Myocyte (in vitro differentiated cells): ENCODE results near the gene VPS8. TPM values are rescaled to one million over a fixed set of nuclear protein-coding genes. Genes with fewer than 3 reads are reported as not detected.

Experiments
- DNase-seq: peaks from one replicate; pipeline ENCODE4 v3.0.0-alpha.2; 2012; ENCODE audit warnings: low read depth
- total RNA-seq: library from RNA; depleted of rRNA; stranded (reverse); fragments of >200 nt; gene quantifications from 2 replicates; pipeline ENCODE4 v1.2.3, GENCODE V29; 2014

The VPS8 gene
- total RNA-seq, 1 donor from 2014 or later = 42.3 TPM

DNA sequence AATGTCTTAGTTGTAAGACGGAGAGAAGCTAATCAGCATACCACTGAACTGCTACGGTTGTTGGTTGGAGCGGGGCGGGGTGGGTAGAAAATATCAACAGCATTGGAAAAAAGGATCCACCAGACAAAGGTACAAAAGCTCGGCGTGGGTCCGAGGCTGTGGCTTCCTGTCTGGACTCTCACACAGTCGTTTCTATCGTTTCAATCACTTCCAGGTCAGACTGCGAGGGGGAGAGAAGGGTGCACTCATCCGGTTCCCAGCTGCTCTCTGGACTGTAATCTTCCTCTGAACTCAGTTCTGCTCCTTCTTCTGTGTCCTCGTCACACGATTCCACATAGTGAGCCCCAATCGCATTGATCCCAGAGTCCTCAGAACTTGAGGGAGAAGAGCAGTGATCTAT, 270.9 kb downstream of the VPS8 start:
- DNase-seq = no peak

DNA sequence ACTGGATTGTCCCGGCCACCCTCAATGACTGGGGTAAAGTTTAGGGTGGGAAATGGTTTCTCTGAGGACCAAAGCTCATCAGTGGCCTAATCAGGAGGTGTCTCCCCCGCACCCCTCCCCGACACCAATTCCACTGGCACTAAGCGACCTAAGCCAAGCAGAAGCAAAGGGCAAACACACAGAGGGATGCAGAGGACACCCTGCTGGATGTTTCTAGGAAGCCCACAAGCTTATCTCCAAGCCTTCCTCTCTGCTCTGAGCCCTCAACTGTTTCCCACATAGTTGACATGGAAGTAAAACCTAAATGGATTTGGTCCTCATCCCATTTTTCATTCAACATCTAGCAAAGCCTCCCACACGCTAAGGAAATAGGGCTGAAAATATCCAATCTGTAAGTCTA, 272.4 kb downstream of the VPS8 start:
- DNase-seq = no peak

DNA sequence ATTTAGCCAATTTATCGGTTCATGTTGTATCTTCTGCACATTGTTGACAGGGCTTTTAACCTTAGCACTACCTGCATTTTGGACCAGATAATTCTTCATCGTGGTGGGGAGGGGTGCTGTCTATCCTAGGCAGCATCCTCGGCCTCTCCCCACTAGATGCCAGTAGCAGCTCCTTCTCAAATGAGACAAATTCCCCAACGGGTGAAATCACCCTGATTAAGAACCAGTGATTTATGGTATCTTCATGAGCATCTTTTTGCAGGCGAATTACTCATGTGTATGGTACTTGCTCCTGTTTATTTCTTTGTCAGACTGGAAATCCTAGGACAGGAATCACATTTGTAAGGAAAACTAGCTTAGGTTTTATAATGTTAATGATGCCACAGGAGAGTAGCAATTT, 272.9 kb downstream of the VPS8 start:
- DNase-seq = no peak

DNA sequence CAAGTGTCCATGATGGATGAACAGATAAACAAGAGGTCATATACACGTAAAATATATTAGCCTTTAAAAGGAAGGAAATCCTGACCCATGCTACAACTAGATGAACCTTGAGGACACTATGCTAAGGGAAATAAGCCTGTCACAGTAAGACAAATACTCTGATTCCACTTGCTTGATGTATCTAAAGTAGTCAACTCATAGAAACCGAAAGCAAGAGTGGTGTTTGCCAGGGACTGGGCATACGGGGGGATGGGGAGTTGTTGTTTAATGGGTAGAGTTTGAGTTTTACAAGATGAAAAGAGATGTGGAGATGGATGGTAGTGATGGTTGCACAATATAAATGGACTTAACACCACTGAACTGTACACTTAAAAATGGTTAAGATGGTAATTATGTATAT, 275.5 kb downstream of the VPS8 start:
- DNase-seq = no peak

DNA sequence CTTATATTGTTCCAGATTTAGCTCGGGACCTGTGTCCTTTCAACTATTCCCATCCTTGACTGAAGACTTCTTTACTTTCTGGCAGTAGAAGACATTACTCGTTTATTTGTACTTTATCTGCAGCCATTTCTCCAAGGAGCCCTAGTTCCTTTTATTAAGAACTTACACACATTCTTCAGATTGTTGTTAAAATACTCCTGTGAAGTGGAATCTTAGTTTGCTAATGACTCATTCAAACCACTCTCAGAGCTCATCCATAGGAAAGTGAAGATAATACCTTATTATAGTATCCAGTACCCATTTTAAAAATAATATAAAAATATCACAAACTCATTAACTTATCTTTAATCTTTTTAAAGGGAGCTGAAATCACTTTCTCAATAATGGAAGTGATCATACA, 277.4 kb downstream of the VPS8 start:
- DNase-seq = no peak

DNA sequence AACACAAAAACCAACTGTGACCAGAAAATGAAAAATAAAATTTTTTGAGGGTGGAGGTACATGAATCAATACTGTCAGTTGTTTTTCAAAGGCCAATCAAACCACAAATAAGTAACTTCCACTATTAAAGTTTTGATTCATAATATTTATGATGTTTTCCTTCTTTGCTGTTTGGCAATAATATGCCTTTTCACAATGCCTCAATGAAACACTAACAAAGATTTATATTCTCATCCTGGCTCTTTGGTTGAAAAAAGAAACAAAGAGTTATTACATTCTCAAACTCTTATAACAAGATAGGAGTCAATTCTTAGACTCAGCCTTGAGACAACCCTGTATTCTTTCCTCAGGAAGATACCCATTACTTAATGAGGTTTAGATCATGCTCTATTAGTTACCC, 277.8 kb downstream of the VPS8 start:
- no peak for DNase-seq

DNA sequence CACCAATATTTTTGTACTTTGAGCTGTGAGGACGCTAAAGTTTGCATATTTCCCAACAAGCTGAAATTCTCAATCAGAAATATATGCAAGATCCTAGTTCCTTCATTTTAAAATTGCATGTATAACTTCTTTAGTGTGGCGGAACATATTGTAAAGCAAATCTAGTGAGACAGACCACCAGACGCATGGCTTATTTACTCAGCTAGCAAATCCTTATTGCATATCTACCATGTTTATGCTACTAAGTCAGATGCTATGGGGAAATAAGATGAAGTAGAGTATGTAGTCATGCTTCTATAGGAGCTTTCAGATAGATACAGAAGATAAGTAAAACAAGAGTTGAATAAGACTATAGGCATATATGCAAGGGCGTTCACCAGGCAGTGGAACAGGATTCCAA, 278.8 kb downstream of the VPS8 start:
- DNase-seq = no peak

DNA sequence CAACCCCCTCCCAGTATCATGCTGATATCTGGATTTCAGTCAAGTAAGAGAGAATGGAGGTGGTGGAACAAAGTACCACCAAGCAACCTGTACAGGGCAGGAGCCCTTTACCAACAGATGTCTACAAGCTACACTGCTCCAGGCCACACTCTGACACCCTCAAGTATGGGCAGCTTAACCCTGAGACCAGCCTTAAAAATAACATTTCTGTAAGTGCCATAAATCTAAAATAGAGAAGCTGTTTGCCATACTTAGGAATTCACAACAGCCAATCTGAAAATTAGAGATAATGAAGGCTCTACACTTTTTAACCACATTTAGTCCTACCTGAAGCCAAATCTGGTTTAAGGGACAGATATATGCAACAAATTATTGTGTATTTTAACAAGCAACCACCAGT, 281.1 kb downstream of the VPS8 start:
- DNase-seq = no peak

DNA sequence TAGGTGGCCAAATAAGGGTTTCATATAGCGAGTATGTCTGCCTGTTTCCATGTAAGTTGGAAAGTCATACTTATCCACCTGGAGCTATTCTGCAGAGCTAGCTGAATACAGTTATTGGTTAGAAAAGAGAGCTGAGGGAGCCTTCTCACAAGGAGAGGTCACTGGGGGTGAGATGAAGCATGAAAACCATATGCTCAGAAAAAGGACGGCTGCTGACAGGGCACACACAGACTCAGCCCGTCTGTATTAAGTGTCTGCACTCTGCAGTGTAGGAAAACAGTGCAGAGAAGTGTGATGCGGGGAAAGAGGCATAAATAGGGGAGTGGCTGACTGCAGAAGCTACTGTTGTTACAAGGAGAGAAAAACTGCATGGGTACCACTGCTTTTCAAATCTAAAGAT, 282.7 kb downstream of the VPS8 start:
- peak; percentile 7 for DNase-seq

Other genes starting within 250 kb of the VPS8 start
- 82.9 and 111 TPM in 2 replicates for gene MAGEF1, start 100.1 kb upstream of the VPS8 start, total RNA-seq